HepG2 (cell line): ENCODE data around the gene MPV17L. TPM values are rescaled to one million over a fixed set of nuclear protein-coding genes. Genes with fewer than 3 reads are reported as not detected.

Source experiments
- EED ChIP-seq: sonication (generic); formaldehyde crosslinking; IDR thresholded peaks from 2 replicates; pipeline ENCODE4 v1.5.0; 2020; ENCODE audit warnings: mild to moderate bottlenecking, missing genetic modification reagents
- GTF2F1 ChIP-seq: fragments of 150-350 bp; IDR thresholded peaks from 2 replicates; pipeline ENCODE4 v1.6.1; 2014; ENCODE audit warnings: low read length
- IRF2 ChIP-seq: IDR thresholded peaks from 2 replicates; pipeline ENCODE4 v1.6.1; 2018; ENCODE audit warnings: missing genetic modification reagents, missing compliant biosample characterization
- U2AF1 ChIP-seq: fragments of 200-400 bp; formaldehyde crosslinking; optimal IDR thresholded peaks from 2 replicates; pipeline ENCODE3; 2017; ENCODE audit warnings: mild to moderate bottlenecking, low read depth, low read length
- ZNF34 ChIP-seq: sonication (generic); formaldehyde crosslinking; IDR thresholded peaks from 2 replicates; pipeline ENCODE4 v1.4.0; 2020; ENCODE audit warnings: mild to moderate bottlenecking, missing genetic modification reagents, borderline replicate concordance
- ZNF670 ChIP-seq: sonication (generic); formaldehyde crosslinking; IDR thresholded peaks from 2 replicates; pipeline ENCODE4 v1.8.0; 2022; ENCODE audit warnings: mild to moderate bottlenecking, missing genetic modification reagents, borderline replicate concordance
- ZNF766 ChIP-seq: sonication (generic); formaldehyde crosslinking; IDR thresholded peaks from 2 replicates; pipeline ENCODE4 v1.5.0; 2020; ENCODE audit warnings: missing genetic modification reagents, borderline replicate concordance
- polyA plus RNA-seq, 8 experiments: library from polyadenylated mRNA; depleted of rRNA in 3 of 8; stranded (reverse) in 7 of 8; unstranded in 1 of 8; fragments of >200 nt; fragmentation: Illumina TruSeq in 4 of 8; extraction: Trizol in 4 of 8; gene quantifications; 2 replicates each; pipeline versions ENCODE4 v1.2.1 to v1.2.3, GENCODE V29; 2011 to 2016; ENCODE audit warnings: low read depth in 4 of 8, missing spikeins in 1 of 8, mixed read lengths in 1 of 8; ENCODE audit not compliant: insufficient read depth in 1 of 8
- total RNA-seq, 5 experiments: library from RNA; depleted of rRNA; stranded (reverse); fragments of >200 nt; fragmentation: Illumina TruSeq; extraction: Trizol; gene quantifications; 2 replicates each; pipeline ENCODE4 v1.2.3, GENCODE V29; 2016; ENCODE audit warnings: low read depth in 1 of 5
- TF ChIP-seq, protein P1 (sequence below): sonication (generic); formaldehyde crosslinking; IDR thresholded peaks from 2 replicates; pipeline ENCODE4 v1.5.1; 2020; ENCODE audit warnings: mild to moderate bottlenecking, missing genetic modification reagents, borderline replicate concordance

Gene MPV17L
- total and polyA plus RNA-seq, 2 of the 13 experiments (the other 11 are each of a cell fraction or from before 2014, with no cell fraction given), result 34.7 to 63.8 TPM

DNA sequence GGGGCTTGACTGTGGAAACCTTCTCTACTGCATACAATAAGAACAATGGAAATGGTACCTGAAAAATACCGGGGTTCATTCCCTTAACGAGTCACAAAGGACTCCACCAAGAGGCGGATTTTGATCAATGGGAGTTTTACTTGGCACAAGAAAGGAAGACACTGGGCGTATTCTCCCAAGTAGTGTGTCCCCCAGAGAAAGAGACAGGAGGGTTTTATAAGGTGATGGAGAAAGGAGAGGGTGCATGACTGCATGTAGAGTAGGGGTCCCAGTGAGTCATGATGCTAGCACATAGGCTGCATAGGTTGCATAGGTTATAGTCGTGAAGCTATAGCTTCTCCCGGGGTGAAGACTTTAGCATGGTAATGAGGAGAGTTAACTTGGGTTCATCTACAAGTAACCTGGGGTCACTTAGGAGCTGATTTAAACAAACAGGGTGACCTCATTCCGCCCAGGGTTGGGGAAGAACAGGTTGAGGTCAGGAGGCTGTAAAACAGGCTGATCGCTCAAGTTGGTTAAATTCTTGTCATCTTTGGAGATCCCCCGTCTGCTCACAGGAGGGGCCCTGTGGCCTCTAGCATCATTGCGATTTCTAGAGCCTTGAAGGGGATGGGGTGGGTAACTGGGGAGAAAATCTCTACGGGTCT is 1.5 kb downstream of the MPV17L start (continued):
- no peak for TF ChIP-seq U2AF1
- no peak for TF ChIP-seq ZNF766 (CRISPR knock-in tag)
- TF ChIP-seq ZNF34 (CRISPR knock-in tag), result no peak
- 0 out of 2 replicates have a peak, but pooled peaks have one; percentile 3 for TF ChIP-seq IRF2 (CRISPR knock-in tag)
- no peak for TF ChIP-seq ZNF670
- TF ChIP-seq GTF2F1, result no peak
- TF ChIP-seq, protein P1, sequence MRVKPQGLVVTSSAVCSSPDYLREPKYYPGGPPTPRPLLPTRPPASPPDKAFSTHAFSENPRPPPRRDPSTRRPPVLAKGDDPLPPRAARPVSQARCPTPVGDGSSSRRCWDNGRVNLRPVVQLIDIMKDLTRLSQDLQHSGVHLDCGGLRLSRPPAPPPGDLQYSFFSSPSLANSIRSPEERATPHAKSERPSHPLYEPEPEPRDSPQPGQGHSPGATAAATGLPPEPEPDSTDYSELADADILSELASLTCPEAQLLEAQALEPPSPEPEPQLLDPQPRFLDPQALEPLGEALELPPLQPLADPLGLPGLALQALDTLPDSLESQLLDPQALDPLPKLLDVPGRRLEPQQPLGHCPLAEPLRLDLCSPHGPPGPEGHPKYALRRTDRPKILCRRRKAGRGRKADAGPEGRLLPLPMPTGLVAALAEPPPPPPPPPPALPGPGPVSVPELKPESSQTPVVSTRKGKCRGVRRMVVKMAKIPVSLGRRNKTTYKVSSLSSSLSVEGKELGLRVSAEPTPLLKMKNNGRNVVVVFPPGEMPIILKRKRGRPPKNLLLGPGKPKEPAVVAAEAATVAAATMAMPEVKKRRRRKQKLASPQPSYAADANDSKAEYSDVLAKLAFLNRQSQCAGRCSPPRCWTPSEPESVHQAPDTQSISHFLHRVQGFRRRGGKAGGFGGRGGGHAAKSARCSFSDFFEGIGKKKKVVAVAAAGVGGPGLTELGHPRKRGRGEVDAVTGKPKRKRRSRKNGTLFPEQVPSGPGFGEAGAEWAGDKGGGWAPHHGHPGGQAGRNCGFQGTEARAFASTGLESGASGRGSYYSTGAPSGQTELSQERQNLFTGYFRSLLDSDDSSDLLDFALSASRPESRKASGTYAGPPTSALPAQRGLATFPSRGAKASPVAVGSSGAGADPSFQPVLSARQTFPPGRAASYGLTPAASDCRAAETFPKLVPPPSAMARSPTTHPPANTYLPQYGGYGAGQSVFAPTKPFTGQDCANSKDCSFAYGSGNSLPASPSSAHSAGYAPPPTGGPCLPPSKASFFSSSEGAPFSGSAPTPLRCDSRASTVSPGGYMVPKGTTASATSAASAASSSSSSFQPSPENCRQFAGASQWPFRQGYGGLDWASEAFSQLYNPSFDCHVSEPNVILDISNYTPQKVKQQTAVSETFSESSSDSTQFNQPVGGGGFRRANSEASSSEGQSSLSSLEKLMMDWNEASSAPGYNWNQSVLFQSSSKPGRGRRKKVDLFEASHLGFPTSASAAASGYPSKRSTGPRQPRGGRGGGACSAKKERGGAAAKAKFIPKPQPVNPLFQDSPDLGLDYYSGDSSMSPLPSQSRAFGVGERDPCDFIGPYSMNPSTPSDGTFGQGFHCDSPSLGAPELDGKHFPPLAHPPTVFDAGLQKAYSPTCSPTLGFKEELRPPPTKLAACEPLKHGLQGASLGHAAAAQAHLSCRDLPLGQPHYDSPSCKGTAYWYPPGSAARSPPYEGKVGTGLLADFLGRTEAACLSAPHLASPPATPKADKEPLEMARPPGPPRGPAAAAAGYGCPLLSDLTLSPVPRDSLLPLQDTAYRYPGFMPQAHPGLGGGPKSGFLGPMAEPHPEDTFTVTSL (CRISPR knock-in tag), result no peak; the same call in 1 of the 2 replicates
- no peak for TF ChIP-seq EED
